GM12878 (cell line): ENCODE measurements around the gene NPB. TPM values are rescaled to one million over a fixed set of nuclear protein-coding genes. Genes with fewer than 3 reads are reported as not detected.

ENCODE experiments used
- BACH1 ChIP-seq: fragments of 450-650 bp; IDR thresholded peaks from 2 replicates; pipeline ENCODE4 v1.6.1; 2017; ENCODE audit warnings: mild to moderate bottlenecking, borderline replicate concordance
- BHLHE40 ChIP-seq, 2 experiments: fragments of 450-650 bp in 1 of 2; IDR thresholded peaks; 2 replicates each; pipeline ENCODE4 v1.6.1; 2011 to 2017; ENCODE audit warnings: low read depth in 2 of 2, borderline replicate concordance in 1 of 2, improper control_type of control experiment in 1 of 2, low read length in 1 of 2, mild to moderate bottlenecking in 1 of 2
- E2F8 ChIP-seq: fragments of 450-650 bp; IDR thresholded peaks from 2 replicates; pipeline ENCODE4 v1.6.1; 2018; ENCODE audit warnings: mild to moderate bottlenecking, low read depth, moderate library complexity; ENCODE audit not compliant: partially characterized antibody
- LARP7 ChIP-seq: fragments of 450-650 bp; IDR thresholded peaks from 2 replicates; pipeline ENCODE4 v1.6.1; 2017; ENCODE audit warnings: mild to moderate bottlenecking
- NFIC ChIP-seq: IDR thresholded peaks from 2 replicates; pipeline ENCODE4 v1.6.1; 2012; ENCODE audit warnings: low read depth, mild to moderate bottlenecking, inconsistent platforms, low read length, moderate library complexity
- POLR2AphosphoS5 ChIP-seq: IDR thresholded peaks from 2 replicates; pipeline ENCODE4 v1.6.1; 2011; ENCODE audit warnings: mild to moderate bottlenecking, low read length, inconsistent platforms
- PRDM15 ChIP-seq: fragments of 450-650 bp; formaldehyde crosslinking; IDR thresholded peaks from 2 replicates; pipeline ENCODE4 v1.4.0; 2020; ENCODE audit warnings: mild to moderate bottlenecking, moderate library complexity
- RFX5 ChIP-seq: IDR thresholded peaks from 2 replicates; pipeline ENCODE4 v1.6.1; 2011; ENCODE audit warnings: low read depth, low read length, improper control_type of control experiment
- SREBF2 ChIP-seq: IDR thresholded peaks from 2 replicates; pipeline ENCODE4 v1.6.1; 2012; ENCODE audit warnings: mild to moderate bottlenecking, low read length
- TCF12 ChIP-seq: IDR thresholded peaks from 2 replicates; pipeline ENCODE4 v1.6.1; 2011; ENCODE audit warnings: low read depth, mild to moderate bottlenecking, low read length
- YBX1 ChIP-seq: fragments of 450-650 bp; IDR thresholded peaks from 2 replicates; pipeline ENCODE4 v1.6.1; 2016; ENCODE audit warnings: antibody characterized with exemption
- ZBTB11 ChIP-seq: fragments of 450-650 bp; formaldehyde crosslinking; IDR thresholded peaks from 2 replicates; pipeline ENCODE4 v1.5.0; 2022; ENCODE audit warnings: mild to moderate bottlenecking, missing genetic modification characterization
- ZNF687 ChIP-seq: fragments of 450-650 bp; IDR thresholded peaks from 2 replicates; pipeline ENCODE4 v1.6.1; 2017; ENCODE audit warnings: mild to moderate bottlenecking, moderate library complexity
- polyA plus RNA-seq, 11 experiments: library from polyadenylated mRNA; depleted of rRNA in 4 of 11; unstranded in 6 of 11; stranded (reverse) in 5 of 11; fragments of >200 nt; fragmentation: Nextera tagmentation in 4 of 11; fragmentation: Illumina TruSeq in 1 of 11; extraction: Ambion mirVana in 4 of 11; extraction: Trizol in 1 of 11; gene quantifications; 1 replicate in 1 of 11; 2 replicates in 10 of 11; pipeline versions ENCODE4 v1.2.1 to v1.2.3, GENCODE V29; 2011 to 2016; ENCODE audit warnings: inconsistent platforms in 2 of 11, missing spikeins in 2 of 11, low read depth in 1 of 11
- total RNA-seq, 4 experiments: library from RNA; depleted of rRNA in 3 of 4; stranded (reverse); fragments of >200 nt in 3 of 4; fragmentation: Illumina TruSeq in 1 of 4; extraction: Trizol in 1 of 4; gene quantifications; 2 replicates each; pipeline versions ENCODE4 v1.2.1 to v1.2.3, GENCODE V29; 2013 to 2021

Gene NPB
- total and polyA plus RNA-seq, 10 of the 15 experiments (the other 5 are each of a cell fraction or from before 2014, with no cell fraction given) = 0.03 to 0.40 (median 0.15) TPM; not detected in 2

- TF ChIP-seq YBX1 (no peak), NFIC (no peak), ZNF687 (peak; percentile 82; the same call in 1 of the 2 replicates), POLR2AphosphoS5 (peak; percentile 83), ZBTB11 (CRISPR knock-in tag) (no peak), BACH1 (peak; percentile 89), E2F8 (no peak), TCF12 (no peak; the same call in 1 of the 2 replicates), RFX5 (no peak), LARP7 (peak; percentile 98; the same call in 1 of the 2 replicates), BHLHE40 (IDR thresholded peaks at IDR 0.05; ENCODE audit: borderline replicate concordance in 1 of 2, low read depth in 2 of 2, low read length in 1 of 2) (peak in 1 of 2 experiments; percentile 56; a peak in 2 of 4 replicates), PRDM15 (CRISPR knock-in tag) (no peak), SREBF2 (no peak)
Observed at GRCh38 chr17:81917565-81918332, 15.7 kb downstream of the NPB start, which contains the start of gene SIRT7 (continued).
